Dermis blood vessel endothelial cell (primary cell): ENCODE measurements around the gene AVL9. TPM values are rescaled to one million over a fixed set of nuclear protein-coding genes. Genes with fewer than 3 reads are reported as not detected.

Experiments
- total RNA-seq: library from RNA; depleted of rRNA; stranded (reverse); fragments of >200 nt; gene quantifications from 2 replicates; pipeline ENCODE4 v1.2.3, GENCODE V29; 2014

Gene AVL9
- total RNA-seq, 1 donor from 2014 or later: 81.9 TPM

Other genes starting within 250 kb of the AVL9 start
- 22.0 and 30.2 TPM in 2 replicates for gene LSM5, start 5.1 kb upstream of the AVL9 start, total RNA-seq